GM21723 (cell line): Measurements from ENCODE around the gene CALU.

ENCODE experiments used
- ATAC-seq: cut with Tn5 transposase; IDR thresholded peaks from one replicate; pipeline ENCODE4 v1.9.1; 2021; ENCODE audit warnings: mild to moderate bottlenecking, moderate library complexity; ENCODE audit not compliant: unreplicated experiment

CALU gene

DNA sequence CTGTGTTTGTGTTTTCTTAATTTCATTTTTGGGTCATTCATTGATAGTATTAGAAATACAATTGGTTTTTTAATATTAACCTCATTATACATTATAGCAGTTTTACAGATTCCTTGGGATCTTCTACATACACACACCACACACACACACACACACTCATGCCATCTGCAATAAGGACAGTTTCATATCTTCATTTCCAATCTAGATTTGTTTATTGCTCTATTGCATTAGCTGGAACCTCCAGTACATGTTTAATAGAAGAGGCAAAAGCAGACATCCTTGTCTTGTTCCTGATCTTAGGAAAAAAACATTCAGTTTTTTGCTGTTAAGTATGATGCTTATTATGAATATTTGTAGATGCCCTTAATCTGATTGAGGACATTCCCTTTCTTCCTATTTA lies 17.8 kb upstream of the CALU start:
- ATAC-seq, result no peak

DNA sequence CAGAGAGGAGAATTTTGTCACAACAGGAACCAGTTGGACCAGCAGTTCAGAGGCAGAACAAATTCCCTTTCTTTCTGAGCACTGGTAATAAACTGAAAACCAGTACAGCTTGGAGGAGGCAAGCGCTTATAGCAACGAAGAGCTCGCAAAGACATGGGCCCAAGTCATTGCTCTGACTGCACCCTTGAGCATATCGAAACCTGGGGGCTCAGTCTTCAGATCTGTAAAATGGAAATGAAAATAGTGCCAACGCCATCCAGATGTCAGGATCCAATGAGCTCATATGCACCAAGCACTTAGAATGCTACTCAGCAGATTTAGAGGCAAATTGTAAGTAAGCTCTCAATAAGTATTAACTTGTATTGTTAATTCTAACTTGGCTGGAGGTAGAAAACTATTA lies 14.4 kb upstream of the CALU start:
- ATAC-seq, result no peak

DNA sequence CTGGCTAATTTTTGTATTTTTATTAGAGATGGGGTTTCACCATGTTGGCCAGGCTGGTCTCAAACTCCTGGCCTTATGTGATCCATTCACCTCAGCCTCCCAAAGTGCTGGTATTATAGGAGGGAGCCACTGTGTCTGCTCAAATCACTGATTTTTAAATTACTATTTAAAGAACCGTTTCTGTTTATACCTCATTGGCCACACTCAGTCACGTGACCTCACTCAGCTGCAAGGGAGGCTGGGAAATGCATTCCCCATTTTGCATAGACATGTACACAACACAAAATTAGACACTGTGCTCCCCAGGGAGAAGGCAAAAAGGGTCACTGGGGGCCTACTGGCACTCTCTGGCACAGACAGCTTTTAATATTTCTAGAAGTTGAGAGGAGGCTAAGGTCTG lies 13.6 kb upstream of the CALU start:
- ATAC-seq, result no peak

DNA sequence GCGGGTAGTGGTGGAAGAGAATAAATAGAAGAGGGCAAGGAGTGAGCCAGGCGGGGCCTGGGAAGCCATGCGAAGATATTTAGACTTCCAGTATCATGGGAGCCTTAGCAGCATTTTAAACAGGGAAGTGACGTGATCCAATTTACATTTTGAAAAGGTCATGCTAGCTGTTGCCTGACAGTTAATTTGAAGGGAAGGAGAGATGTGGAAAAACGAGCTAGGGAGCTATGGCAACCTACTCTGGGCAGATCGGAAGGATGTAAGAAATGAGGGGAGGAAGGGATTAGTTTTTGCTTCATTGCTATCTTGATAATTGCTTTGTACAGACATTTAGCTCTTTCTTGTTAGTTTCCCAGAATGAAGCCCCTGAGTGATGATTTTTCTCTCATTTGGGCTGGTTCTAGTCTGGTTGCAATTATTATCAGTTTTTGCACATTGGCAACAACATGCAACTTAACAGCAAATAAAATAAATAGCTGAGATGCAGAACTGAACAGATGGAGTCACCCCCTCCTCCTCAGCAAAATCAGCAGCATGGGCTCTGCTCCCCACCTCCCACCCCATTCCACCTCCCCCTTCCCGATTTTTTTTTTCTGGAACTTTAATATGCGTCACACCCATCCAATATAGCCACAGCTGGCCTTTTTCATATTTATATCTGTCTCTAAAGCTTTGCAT lies 13.0 kb upstream of the CALU start:
- ATAC-seq, result no peak

DNA sequence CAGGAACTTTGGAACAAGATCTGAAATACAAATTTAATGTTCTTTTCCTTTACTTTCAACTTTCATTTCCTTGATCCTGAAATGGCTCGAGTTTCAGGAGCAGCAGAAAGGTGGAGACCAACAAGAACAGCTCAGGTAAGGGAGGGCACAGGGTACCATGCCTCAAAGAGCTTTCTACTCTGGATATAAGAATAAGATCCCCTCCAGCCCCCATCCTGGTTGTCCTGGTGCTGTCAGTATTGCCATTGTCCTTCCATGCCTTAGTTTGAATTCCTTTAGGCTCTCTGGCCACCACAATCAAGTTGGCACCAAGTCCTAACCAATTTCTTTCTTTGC lies 12.5 kb upstream of the CALU start:
- ATAC-seq, result no peak

DNA sequence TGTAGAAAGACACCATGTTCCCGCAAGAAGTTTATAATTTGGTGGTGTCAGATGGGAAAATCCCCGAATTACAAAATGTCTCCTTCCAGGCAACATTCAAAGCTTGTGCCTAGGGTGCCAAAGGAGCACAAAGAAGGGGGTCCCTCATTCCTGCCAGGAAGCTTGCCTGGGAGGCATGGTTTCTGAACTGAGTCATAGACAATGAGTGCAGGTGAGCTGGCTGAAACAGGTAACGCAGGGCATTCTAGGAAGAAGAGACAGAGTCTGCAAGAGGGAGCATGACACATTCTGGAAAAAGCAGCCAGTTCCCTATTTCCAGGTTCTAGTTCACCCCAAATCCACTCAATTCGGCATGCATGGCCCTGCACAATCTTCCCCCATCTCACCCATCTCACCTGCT lies 11.9 kb upstream of the CALU start:
- no peak for ATAC-seq

DNA sequence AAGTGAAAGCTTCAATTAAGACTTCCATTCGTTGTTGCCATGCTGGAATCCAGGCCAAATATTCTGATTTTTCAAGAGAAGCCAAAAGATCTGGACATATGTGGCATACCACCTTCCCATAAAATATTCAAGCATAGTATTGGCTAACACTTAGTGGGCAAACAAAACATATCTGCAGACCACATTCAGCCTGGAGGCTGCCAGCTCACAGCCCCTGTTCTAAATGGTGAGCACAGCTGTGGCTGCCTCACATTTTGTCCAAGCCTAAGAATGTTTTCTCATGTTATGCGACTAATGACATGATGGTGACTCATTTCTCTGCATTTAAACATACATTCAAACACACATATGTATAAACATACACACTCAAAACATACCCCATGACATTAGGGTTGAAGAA lies 10.6 kb upstream of the CALU start:
- no peak for ATAC-seq

DNA sequence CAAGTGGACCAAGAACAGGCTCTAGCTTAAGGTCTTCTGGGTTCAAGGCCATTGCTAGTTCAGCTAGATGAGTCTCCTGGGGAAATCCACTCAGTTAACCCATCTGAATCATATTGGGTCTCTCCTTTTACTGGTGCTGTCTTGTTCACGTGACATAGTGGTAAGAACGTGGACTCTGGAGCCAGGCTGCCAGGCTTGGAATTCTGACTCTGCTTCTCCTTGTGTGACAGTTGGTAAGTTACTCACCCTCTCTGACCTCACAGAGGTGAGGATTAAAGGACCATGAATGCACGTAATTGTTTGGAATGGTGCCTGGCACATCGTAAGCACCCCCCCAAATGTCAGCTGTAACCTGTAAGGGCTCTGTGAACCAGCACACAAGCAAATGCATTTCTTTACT lies 9.7 kb upstream of the CALU start:
- no peak for ATAC-seq

DNA sequence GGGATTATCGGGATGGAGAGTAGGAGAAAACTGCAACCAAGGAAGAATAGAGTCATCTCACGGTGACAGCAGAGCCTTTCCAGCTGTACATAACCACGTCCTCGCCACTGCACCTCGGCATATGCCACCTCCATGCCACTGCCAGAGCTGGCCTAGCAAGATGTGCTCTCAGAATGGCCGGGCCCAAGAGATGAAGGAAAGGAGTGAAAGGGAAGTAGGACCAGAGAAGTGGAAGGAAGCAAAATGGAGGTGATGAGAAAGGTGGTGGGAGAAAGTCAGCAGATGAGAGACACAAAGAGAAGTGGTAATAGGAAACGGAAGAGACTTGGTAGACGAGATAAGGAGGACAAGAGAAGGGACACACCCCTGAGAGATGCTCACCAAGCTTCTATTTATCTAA lies 8.0 kb upstream of the CALU start:
- ATAC-seq, result no peak

DNA sequence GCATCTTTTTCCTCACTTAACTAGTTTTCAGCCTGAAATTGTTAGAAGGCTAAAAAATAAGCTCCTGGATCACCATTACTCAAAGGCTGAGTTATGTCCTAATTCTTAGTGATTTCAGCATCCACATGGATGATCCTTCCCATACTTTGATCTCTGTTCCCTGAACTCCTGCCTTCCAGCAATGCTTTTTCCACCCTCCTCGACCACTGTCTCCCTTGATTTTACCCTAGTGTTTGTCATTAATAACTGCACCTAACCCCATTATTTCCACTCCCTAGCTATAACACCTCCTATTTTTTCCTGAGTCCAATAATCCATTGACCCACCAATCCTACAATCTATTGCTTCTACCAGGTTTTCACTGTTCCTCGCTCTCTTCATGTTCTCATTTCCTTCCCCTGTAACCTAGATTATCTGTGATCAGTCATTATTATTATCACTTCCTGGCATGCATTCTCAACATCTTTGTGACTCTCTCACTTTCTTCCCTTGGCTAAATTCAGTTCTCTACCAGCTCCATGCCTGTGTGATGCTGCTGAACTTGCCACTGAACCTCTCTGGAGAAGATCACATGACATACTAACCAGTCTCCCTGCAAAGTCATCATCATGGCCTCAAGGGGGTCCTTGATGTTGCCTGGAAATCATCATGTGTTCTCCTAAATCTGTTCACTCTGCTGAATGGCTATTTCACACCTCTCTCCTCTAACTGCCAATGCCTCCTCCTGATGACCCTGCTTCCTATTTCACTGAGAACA lies 6.5 kb upstream of the CALU start:
- no peak for ATAC-seq

DNA sequence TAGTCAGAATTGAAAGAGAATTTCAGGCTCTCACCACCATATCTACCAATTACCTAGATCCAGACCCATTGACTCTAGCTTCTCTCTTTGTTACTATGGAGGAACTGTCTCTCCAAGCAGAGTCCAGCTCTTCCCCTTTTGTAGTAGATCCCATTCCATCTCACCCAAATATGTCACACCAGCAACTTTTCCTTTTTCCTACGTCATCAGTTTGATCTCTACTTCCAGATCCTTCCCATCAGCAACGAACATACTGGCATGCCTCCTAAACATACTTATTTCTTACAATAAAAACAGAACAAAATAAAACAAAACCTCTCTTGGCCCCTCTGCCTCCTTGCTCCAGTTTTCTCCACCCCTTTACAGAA lies 5.9 kb upstream of the CALU start:
- ATAC-seq, result no peak

DNA sequence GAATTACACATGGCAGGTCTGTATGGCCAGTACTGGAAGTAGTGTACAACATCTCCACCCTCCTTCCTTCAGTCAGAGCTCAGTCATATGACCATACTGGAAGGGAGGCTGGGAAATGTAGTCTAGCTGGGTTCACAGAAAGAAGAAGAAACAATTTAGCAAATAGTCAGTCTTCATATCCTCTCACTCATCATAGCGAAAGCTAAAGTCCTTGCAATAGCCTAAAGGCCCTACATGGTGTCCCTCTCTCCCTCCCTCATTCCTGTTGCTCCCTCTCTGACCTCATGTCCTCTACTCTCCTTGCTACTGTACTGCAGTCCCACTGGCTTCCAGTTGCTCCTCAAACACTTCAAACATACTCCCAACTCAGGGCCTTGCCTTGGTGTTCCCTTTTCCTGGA lies 4.3 kb upstream of the CALU start:
- ATAC-seq, result no peak

DNA sequence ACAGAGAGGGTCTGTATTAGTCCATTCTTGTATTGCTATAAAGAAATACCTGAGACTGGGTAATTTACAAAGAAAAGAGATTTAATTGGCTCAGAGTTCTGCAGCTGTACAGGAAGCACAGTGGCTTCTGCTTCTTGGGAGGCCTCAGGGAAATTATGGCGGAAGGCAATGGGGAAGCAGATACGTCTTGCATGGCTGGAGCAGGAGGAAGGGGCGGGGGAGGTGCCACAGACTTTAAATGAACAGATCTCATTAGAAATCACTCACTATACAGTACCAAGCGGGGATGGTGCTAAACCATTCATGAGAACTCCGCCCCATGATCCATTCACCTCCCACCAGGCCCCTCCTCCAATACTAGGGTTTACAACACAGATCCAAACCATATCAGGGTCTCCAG lies 3.7 kb upstream of the CALU start:
- ATAC-seq, result no peak

DNA sequence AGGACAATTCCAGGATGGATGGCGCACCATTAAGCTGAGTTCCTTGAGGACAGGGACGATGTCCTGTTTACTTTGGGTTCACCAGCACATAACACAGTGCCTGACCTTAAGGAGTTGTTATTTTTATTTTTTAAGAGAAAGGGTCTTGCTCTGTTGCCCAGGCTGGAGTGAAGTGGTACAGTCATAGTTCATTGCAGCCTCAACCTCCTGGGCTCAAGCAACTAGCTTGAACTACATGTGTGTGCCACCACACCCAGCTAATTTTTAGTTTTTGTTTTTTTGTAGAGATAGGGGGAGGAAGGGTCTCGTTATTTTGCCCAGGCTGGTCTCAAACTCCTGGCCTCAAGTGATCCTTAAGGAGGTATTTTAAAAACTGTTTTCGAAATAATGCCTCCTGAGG lies 1.7 kb upstream of the CALU start:
- no peak for ATAC-seq

DNA sequence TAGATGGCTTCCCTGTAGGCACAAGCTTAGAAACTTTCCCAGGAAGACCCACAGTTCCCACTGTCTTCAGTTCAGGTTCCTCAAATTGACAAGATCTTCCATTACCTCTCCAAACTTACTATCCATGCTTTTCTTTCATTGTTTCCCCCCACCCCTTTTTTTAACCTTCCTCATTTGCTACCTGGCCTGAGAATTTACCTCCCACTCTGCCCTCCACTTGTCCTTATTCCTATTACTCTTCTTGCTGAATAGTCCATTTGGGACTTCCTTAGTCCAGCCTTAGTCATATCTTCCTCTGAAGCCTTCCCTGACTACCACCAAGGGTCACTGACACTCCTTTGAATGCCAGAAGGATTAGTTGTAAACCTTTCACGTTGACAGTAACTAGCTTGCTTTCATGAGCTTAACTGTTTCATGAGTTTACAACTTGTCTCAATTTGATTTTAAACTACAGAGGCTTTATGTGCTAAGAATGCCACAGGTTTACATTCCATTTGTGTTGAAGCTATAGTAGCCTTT lies 1.2 kb upstream of the CALU start:
- ATAC-seq, result no peak

DNA sequence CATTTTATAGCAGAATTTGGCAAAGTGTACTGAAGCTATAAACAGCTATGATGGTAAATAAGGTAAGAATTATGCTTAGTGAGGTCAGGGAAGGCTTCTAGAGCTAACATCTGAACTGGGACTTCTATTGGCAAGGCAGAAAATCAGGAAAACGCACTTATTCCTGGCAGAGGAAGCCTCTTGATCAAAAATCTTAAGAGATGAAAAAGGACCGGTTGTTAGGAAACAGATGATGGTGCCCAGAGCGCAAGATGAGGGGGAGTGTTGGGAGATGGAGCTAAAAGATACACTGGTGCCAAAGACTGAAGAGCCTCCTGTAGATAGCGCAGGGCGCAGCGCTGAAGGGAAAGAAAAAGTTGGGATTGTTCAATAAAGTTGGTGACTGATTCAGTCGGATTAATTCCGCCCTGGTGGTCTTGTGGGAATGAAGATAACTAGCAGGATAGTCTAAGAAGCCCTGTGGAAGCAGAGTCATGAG lies 550 bp upstream of the CALU start:
- ATAC-seq, result peak; percentile 5

DNA sequence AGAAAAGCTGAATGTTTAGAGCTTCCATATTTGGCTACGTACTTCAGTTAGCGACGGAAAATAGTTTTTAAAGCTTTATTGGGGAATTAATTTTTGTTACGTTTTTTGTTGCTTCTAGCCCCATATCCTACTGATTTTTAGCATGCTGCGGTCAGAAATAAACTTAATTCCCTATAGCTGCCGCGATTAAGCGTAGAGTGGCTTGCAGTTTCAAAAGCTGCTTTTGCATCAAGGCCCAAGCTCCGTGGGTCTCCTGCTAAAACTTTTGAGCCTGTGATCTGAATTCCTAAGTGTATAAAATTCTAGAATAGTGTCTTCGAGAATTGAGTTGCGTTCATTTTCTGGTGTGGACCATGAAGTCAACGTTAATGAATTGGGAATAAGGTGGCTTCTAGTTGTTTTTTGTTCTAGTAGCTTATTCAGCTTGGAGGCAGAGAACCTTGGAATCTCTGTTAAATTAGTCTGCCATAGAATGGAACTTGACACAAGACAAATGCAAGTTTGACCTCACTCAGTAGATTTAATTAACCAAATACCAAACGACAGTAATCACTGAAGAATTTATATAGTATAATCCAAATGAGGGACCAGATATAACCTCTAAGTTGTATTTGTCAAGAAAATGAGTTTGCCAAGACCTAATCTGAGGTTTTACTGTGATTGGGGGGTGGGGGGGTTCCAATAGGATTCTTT lies 977 bp downstream of the CALU start:
- no peak for ATAC-seq

DNA sequence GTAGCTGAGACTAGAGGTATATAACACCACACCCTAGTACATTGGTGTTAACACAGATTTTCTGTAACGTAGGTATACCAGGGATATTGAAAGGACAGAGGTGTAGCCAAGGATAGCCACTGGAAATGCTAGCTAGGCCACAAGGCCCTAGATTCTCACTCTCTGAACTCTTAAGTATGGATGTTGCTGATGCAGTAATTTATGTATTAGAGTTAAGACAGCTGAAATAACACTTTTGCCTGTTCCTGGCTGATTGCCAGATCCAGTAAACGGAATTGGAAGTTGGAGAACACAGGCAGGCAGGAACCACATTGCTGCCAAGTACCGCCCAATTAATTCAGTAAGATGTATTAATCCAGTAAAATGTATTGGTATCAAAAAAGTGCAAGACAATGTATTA lies 1.8 kb downstream of the CALU start:
- no peak for ATAC-seq

DNA sequence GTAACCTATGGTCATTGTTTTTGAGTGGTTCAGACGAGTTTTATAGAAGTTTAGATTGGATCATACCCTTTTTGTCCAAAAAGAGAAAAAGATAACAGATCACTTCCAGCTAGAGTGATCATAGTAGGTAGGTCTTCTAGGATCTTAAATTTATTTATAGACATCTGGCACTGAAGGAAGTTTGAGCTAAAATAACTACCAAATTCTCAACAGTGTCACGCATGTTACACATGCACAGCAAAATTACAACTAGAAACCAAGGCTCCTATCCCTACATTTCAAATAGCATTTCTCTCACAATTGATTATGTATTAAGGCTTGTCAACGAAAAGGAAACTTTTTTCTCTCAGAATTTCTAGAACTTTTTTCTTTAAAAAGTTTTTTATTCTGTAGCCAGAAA lies 2.3 kb downstream of the CALU start:
- ATAC-seq, result no peak

DNA sequence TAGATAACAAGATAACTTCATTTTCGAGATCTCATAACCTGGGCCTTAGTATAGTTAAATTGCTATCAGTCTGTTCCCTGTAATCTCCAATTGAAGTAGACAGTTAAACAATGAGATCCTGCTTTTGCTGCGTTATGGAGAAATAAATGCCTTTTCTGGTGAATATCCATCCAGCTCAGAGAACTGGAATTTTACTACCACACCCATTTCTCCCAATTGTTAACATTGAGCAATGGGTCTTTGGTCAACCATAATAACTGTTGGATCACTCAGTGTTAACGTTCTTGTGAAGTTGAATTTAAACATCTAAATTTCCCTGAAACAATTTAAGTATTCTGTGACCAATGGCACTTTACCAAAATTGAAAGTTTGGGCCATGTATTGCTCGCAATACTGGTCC lies 3.0 kb downstream of the CALU start:
- no peak for ATAC-seq

DNA sequence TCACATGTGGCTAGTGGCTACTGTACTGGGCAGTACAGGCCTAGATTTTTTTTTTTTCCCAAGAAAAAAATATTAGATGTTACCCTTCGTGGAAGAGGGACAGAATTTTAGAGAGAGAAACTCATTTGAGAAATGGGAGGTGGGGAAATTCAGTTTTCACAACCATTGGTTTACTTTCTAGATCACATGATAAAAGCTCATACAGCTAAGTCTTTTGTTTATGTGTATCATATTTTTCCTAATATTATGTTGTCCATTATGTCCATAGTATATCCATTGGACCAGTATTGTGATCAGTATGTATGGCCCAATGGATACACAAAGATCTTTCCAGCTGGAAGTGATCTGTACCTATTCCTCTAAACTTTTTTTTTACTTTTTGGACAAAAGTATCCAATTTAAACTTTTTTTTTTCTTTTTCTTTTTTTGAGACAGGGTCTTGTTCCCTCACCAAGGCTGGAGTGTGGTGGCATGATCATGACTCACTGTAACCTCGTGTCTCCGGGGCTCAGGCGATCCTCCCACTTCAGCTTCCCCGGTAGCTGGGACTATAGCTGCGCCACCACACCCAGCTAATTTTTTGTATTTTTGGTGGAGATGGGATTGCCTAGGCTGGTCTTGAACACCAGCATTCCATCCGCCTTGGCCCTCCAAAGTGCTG lies 4.1 kb downstream of the CALU start:
- ATAC-seq, result no peak
